Ammon's horn (tissue), 1 donor: Measurements from ENCODE around the gene SERINC4.
"Not testable (repeated sequence)": the region's sequence is repeated elsewhere in the genome, so short reads cannot be mapped to it uniquely, and the experiment has no call there.

Experiments used
- DNase-seq: peaks from one replicate; pipeline ENCODE4 v3.0.0-alpha.2; 2016; ENCODE audit warnings: low spot score

SERINC4 gene

DNA sequence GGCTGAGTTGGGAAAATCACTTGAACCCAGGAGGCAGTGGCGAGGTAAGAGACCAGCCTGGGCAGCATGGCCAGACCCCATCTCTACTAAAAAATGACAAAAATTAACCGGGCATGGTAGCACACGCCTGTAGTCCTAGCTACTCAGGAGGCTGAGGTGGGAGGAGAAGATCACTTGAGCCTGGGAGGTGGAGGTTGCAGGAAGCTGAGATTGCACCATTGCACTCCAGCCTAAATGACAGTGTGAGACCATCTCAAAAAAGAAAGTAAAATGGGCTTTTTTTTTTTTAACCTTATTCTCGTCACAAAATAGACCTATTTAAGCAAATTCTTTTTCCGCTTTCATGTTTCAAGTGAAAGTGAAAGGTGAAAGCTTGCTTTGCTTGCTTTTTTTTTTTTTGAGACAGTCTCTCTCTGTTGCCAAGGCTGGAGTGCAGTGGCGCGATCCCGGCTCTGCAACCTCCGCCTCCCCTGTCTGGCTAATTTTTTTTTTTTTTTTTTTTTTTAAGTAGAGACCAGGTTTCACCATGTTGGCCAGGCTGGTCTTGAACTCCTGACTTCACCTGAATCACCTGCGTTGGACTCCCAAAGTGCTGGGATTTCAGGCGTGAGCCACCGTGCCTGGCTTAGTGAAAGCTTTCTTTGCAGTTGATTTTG is 50.2 kb downstream of the SERINC4 start:
- no peak for DNase-seq

DNA sequence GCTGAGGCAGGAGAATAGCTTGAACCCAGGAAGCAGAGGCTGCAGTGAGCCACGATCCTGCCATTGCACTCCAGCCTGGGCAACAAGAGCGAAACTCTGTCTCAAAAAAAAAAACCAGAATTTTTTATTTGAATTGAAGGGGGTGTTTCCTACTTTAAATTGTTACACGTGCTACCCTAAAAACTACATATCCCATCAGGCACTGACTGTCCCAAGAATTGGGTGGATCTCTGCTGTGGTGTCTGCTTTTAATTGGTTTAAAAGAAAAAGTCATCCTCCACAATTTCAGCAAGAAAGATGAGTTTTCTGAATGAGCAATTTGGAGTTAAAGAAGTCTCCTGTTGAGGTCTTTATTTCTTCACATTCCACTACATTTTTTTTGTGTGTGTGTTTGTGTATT is 51.6 kb downstream of the SERINC4 start:
- DNase-seq, result no peak

DNA sequence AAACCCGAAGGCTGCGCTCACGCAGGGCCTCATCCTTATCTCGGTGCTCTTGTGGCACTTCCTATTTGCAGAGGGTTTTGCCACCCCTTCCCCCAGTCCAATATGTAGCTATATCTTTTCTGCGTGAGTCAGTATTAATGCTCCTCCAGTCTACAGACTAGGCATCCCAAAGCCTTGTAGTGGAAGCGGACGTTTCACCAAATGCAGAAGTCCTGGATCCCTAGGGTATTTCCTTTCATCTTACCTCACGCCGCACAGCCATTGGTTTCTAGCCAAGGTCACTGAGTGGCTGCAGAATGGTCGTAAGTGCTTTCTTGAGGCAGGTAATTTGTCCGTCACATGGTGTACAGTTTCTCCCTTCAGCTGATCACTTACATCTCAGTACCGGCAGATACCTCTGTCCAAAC is 53.1 kb downstream of the SERINC4 start:
- DNase-seq, result not testable (repeated sequence)

DNA sequence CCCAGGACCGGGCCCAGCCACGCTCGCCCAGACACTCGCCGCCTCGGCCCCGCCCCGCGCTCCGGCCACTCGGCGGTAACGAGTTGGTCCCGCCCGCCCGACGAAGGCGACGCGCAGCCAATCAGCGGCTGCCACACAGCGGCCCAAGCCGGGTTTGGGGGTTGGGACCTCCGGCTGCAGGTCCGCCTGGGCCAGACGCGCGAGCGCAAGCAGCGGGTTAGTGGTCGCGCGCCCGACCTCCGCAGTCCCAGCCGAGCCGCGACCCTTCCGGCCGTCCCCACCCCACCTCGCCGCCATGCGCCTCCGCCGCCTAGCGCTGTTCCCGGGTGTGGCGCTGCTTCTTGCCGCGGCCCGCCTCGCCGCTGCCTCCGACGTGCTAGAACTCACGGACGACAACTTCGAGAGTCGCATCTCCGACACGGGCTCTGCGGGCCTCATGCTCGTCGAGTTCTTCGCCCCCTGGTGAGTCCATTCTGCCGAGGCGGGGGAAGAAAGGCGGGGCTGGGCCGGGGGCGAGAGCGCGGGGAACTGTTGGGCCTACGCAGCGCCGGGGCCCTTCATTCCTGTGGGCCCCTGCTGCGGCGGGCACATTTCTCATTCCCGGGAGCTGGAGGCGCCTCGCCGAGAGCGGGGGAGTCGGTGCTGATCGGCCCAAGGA is 53.6 kb downstream of the SERINC4 start, which contains the start of gene PDIA3:
Gene PDIA3 (plus strand): TSS at position 194 of the 658 bp plus-strand sequence. CDS start 102 bp downstream, at position 296.
- peak; percentile 96 for DNase-seq
